ENCODE measurements around the gene SLC38A10.

Gene SLC38A10

DNA sequence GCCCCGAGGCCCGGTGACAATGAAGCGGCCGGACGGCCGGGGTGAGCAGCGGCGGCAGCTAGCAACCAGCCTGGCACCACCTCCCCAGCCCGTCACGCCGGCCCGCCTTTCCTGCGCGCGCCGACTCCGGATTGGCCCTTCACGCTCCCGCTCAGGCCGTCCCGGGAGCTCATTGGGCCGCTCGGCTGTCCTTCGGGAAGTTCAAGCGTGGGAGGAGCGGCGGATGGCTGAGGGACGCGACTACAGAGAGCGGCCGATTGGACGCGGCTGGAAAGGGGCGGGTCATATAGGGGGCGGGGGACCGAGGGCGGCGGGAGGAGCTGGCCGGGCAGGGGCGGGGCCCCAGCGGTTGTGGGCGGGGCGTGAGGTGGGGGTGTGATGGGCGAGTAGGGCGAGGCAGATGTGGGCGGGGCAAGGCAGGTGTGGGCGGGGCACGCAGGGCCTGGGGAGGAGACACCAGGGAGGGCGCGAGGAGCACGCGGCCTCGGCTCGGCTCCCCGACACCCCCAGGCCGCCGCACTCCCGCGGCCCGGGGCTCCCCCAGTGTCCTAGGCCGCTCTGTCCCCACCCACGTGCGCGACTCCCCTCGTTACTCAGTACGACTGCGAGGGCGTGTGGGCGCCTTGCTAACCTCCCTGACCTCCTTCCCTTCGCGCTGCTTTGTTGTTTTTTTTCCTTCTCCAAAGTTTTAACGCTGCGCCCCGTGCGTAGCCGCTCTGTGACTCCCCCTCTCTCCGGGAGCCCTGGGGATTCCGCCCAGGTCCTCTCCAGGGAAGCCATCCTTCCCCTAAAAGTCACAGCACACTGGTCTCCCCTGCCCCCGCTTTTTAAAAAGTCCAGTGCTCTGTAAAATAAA lies 72.0 kb downstream of the SLC38A10 start, which contains the start of gene CEP131:
Gene CEP131, minus strand, starts transcription at position 60 of the 856 bp plus-strand sequence. CDS start 2,909 bp downstream, outside the sequence.
- DNase-seq = peak; percentile 98

DNA sequence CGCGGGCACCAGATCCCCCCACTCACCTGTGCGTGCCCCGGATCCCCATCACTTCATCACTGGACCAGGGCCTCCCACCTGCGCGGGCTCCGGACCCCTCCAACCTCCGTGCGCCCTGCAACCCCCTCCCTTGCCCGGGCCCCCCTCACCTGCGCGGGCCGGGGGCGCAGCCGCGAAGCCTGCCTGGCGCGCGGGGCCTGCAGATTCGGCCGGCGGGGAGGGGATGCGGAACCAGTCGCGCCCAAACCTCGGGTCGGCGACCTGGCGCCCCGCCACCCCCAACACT lies 72.5 kb downstream of the SLC38A10 start:
- DNase-seq = no peak

DNA sequence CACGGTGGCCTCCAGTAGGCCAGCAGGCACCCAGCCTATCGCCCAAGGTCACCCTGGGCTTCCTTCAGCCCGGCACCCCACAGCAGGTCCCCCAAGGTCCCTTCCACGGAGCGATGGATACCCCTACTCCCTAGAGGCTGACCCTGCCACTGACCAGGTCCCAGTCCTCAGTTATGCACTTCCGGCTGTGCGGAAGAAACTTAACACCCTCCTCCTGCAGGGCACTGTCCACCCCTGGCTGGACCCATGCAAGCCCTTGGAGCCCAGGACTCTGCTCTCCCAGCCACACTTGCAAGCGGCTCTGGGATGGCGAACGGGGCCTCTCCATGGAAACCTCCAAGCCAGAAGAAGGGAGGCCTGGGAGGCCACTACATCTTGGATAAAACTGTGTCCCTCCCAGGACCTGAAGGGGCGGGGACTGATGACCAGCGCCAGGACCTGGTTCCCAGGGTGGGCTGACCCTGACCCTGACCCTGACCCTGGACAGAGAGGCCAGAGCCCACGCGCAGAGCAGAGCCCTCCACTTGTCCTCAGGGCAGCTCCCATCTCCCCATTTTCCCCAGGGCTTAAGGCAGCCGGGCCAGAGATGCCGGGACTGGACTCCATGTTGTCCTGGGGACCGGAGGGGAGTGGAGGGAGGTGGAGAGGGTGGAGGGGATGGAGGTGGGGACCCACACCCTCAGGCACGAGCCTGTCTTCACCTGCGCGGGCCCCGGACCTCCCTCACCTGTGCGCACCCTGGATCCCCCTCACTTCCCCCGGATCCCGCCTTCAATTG lies 73.1 kb downstream of the SLC38A10 start:
- no peak for DNase-seq

DNA sequence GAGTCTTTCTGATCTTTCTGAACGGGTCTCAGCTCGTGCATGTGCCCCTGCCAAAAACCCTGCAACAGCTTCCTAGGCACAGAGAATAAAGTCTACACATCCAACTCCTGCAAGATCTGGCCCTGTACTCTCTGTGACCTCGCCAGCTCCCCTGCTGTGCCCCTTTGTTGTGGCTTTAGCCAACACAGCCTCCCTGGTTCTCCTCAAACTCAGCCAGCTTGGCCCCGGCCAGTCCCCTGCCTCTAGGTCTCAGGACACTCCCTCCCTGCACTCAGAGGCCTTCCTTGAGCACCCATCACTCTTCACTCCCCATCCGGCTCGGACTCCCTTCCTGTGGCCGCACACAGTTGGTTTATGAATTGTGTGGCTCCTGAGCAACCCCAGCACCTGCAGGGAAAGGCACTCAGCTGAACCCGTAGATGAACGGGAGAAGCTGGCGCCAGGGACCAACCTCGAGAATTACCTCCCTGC lies 73.7 kb downstream of the SLC38A10 start:
- no peak for DNase-seq

DNA sequence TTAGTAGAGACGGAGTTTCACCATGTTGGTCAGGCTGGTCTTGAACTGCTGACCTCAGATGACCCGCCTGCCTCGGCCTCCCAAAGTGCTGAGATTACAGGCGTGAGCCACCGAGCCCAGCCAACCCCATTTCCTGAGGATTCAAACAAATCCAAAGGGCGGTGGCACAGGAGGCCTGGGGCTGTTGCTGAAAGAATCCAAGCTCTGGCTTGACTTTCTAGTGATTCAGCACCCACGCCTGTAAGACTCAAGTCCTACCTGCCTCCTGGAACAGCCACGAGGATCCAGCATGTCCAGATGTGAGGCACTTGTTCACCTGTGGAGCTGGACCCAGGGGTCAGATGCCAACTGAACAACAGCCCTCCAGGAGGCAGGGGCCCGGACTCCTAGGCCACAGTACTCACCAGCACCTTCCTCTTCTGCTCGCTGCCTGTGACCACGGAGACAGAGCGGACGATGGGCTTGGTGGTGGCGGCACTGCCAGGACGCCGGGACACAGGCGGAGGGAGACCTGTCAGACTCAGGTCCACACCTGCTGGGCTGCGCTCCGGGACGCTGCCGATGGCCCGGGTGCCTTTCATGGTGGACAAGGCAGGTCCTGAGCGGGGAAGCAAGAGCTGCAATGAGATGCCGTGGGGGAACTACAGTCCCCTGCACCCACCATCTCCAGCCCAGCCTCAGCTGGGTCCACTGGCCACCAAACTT lies 75.5 kb downstream of the SLC38A10 start:
- no peak for DNase-seq

DNA sequence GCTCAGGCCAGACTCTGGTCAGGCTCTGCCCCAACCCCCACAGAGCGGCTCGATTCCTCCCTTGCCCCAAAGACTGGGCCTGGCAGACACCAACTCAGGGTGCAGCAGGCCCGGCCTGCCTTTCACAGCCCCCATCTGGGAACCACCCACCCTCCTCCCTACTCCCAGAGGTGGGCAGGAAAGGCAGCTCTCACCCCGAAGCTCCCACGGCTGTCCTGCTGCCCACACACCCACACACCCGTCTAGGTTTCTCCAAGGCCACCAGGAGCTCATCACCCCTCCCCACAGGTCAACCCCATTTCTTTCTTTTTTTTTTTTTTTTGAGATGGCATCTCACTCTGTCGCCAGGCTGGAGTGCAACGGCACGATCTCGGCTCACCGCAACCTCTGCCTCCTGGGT lies 76.1 kb downstream of the SLC38A10 start:
- no peak for DNase-seq

DNA sequence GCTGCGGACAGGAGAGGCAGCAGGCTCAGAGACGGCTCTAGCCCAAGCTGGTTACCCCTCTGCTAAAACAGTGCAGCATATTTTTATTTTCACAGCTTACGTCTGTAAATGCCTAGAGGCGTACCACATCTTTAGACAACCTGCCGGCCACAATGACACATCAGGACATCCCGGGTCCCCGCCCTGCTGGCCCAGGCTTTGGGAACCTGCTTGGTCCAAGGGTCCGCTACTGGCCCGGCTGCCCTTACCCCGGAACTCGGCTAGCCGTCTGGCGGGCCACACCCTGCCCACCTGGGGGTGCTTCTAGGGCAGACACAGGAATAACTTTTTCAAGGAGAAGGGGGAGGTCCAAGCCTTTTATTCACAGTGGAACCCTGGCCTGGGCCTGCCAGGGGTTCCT lies 76.6 kb downstream of the SLC38A10 start:
- DNase-seq = no peak

DNA sequence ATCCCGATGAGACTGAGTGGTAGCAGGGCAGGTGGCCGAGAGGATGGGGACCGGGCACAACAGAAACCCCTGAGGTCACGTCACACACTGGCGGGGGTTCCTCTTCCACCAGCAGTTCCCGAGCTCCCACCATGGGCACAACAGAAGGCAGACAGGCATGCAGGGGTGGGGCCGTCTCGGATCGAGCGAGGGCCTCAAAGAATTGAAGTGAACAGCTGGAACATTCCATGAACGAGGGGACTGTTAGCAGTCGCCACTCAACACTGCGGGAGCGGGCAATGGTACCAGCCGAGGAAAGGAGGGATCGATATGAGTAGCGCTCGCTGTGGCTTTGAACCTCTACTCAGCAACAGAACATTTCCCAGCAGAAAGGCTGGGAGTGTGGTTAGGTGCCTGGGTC lies 77.6 kb downstream of the SLC38A10 start:
- DNase-seq = no peak

DNA sequence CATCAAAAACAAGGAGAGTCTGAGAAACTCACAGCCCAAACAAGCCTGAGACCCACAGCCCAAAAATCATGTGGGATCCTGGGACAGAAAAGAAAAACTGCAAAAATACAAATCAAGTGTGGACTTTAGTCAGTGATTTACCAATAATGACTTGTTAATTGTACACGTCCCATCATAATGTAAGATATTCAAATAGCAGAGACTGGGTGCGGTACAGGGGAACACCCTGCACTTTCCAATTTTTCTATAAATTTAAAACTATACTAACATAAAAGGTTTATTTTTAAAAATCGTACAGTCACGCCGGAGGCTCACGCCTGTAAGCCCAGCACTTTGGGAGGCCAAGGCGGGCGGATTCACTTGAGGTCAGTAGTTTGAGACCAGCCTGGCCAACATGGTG lies 81.1 kb downstream of the SLC38A10 start:
- DNase-seq = no peak

DNA sequence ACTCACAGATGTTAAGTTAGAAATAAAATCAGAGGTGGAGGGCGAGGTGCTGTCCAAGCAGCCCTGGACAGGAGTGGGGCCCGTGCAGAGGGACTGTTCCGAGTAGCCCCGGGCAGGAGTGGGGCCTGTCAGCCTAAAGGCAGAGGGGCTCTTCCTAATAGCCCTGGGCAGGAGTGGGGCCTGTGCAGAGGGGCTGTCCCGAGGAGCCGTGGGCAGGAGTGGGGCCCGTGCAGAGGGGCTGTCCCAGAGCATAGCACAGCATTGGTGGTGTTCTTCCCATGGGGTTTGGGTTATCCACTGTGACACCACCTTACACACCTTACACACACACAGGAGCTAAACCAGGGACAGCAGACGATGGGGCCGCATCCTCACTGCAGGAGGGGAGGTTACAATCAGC lies 82.7 kb downstream of the SLC38A10 start:
- no peak for DNase-seq

DNA sequence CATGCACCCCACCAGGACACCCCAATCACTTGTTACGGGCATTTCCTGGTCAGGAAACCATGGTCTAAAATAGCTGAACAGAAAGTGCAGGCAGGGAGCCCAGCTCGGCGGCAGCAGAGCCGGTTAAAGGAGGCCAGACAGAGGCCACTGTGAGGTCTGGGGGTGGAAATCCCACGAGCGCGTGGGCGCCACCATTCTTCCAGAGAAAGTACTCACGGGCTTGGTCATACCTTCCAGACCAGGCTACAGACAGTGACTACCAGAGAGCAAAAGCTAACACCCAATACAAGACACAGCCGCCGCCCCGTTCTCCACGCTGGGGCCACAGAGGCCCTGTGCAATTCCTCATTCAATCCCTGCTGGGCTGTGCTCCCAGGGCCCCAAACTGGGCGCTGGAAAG lies 84.2 kb downstream of the SLC38A10 start:
- no peak for DNase-seq

DNA sequence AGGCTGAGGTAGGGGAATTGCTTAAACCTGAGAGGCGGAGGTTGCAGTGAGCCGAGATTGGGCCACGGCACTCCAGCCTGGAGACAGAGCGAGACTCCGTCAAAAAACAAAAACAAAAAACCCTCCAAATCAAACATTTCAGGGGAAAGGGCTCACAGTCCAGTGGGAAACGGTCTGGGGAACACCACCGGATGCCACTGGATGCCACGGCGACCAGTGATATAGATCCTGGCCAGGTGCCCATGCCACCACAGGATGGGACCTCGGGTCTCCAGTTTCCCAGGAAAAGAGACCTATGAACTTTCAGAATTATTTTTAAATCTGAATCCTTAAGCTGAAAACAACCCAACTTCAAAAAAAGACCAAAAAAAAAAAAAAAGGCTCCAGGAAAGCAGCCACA lies 84.6 kb downstream of the SLC38A10 start:
- no peak for DNase-seq

DNA sequence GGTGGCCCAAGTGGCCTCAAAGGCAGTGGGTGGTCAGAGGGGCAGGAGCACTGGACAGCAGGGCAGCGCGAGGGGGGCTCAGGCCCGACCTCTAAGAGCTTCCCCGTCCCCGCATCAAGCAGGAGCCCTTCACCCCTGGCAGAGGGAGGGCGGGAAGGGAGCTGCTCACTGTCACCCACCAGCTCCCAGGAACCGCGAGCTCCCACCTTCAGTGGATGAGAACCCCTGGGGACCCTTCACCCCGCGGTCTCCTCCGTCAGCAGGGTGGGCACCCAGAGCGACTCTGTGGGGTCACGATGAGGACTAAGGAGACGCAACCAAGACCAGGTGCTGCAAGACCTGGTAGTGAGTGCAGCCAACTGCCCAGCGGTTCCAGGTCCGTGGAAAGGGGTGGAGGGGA lies 86.0 kb downstream of the SLC38A10 start:
- DNase-seq = no peak

DNA sequence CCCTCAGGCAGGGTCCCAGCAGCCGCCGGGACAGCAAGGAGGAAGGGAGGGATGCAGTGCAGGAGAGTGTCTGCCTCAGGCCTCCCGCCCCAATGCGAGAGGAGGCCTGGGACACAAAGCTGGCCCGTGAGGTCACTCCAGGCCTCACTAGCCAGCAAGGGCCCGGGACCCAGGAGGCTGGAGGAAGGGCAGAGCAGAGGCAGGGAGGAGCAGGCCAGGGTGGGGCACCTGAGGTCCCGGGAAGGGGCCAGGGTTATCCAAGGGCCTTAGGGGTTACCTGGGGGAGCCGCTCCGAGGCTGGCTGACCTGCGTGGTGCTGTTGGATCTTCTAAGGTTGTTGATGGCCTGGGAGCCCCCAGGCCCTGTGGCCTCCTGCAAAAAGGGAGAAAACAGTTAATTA lies 86.5 kb downstream of the SLC38A10 start:
- no peak for DNase-seq

DNA sequence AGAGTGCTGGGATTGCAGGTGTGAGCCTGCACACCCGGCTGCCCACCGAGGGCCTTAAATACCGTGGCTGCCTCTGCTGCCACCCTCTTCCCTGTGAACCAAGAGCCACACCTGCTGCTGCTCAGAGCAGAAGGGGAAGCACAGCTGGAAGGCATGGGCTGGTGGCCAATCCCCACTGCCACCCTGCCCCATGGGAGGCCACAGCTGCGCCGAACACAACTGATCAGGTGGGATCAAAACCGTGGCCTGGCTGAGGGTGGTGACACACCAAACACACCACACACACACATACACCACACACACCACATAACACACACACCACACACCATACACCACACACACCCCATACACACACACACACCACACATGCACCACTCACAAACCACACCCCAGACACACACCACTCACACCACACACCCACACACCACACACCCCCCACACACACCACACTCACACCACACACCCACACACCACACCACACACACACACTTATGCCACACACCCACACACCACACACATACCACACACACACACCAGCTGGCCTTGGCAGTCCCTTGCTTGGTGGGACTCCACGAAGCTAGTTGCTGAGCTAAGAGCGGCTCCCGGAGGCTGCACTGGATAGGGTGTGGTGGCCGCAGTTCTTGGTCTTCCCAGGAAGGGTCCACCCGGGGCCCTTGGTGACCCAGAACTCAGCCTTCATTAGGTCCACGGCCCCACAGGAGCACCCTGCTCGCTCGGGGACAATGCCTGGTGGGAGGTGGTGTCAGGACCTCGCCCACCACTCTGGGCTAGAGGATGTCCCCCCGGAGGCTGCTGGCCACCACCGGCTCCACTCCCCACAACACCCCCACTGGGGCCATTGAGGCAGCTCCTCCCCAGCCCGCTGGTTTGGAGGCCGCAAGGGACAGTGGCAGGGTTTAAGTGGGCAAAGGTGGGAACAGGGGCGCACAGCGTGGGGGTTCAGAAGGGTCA lies 87.2 kb downstream of the SLC38A10 start:
- DNase-seq = no peak

DNA sequence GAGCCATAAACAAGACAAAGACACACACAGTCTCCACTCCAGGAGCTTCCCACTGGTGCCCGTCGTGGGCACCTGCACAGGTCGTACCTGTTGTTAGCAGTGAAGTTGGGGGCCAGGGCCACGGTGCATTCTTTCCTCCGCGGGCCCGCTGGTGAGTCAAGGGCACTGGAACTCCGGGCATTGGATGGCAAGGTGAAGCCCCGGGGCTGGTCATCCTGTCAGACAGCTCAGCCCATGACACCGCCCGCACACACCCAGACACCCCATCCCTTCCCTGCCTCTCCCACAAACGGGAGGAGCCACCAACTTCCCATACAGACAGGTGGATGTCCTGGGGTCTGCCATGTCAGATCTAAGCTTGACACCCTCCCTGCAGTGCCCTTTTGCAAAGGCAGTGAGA lies 88.5 kb downstream of the SLC38A10 start:
- no peak for DNase-seq

DNA sequence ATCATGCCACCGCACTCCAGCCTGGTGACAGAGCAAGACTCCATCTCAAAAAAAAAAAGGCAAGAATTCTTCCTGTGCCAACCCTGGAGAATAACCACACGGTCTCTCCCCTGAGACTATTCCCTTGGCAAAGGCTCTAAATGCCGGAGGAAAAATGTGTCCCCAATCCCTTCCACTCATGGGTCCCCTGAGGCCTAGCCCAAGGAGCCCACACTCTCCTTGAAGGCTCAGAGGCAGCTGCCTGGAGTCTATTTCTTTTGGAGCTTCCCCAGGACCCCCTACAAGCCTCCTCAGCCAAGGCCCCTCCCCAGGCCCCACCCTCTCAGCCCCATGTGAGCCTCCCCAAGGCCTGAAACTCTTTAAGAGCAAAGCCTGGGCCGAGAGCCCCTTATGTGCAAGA lies 88.9 kb downstream of the SLC38A10 start:
- no peak for DNase-seq

DNA sequence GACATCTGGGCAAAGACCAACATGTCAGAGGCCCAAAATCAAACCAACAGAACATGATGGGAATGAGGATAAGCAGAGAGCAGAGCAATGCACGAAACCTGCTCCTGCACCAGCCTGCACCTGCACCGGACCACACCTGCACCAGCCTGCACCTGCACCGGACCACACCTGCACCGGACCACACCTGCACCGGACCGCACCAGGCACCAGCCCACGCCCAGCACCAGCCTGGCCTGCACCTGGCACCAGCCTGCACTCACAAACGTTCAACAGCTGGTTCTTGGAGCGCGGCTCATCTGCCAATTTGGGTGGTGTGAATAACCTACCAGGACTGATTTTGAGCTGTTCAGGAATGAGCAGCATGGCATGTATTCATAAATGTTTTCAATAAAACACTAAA lies 90.5 kb downstream of the SLC38A10 start:
- DNase-seq = no peak

DNA sequence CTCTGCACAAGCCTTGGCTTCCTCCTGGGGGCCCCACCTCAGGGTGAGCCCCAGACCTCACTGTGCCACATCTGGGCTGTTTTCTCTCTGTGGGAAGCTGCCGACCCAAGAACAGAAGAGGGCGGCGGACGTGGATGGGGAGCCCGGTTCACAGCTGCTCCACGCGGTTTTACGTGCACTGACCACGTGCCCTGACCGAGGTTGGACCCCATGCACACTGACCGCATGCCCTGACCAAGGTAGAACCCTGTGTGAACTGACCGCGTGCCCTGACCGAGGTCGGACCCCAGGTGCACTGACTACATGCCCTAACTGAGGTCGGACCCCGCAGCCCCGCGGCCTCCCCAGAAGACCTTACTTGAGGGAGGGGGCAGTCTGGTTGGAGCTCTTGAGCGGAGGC lies 92.0 kb downstream of the SLC38A10 start:
- DNase-seq = no peak

DNA sequence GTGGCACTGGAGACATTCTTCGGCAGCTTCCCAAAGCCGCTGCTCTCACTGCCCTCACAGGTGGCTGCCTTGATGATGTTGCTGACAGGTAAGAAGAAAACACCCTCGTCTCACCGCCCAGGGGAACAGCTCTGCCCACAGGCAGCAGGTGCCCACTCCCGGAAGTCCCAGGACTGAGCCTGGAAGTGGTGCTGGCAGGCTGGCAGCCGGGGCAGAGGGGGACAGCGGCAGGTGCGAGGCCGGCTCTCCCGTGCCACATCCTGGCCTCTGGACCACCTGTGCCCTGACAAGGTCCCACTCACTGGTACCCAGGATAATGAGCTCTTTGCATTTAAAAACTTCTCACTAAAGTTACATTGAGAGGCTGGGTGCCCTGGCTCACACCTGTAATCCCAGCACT lies 92.8 kb downstream of the SLC38A10 start:
- no peak for DNase-seq

DNA sequence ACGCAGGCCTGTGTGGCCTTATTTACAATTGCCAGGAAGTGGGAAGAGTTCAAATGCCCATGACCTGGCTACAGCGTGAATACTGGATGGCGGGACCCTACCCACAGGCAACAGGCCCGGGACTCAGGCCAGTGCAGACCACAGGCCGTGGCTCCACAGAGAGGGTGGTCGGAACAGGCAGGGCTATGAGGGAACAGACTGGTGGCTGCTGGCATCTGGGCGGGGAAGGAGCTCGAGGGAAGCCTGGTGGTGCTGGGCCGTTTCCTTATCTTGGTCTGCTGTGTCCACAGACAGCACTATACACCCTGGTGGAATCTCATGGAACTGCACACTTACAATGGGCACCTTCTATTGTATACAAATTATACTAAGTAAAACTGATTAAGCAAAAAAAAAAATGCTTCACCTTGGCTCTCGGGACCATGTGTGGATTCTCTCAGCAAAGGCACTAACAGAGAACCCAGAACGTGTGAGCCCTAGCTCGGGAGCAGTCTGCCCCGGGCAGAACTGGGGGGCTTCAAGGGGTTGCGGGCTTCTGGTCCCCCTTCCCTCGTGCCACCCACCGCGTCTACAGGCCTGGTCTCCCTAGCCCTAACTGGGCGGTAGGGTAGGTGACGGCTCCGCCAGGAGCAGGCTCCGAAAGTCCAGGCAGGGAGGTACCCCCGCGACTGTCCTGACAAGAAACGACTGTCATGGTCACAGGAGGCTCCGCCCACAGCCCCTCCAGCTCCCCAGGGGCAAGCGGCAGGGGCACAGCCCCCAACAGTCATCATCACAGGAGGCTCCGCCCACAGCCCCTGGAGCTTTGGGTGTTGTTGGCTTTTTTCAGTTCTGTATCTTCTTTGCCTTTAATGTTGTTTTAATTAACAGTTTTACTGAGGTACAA lies 94.2 kb downstream of the SLC38A10 start:
- DNase-seq = no peak
